ENCODE measurements around the gene HOXC5. TPM values are rescaled to one million over a fixed set of nuclear protein-coding genes. Genes with fewer than 3 reads are reported as not detected.

The HOXC5 gene
- total and polyA plus RNA-seq, 3 donors from 2014 or later, result 1.3 to 5.5 (median 1.9) TPM

DNA sequence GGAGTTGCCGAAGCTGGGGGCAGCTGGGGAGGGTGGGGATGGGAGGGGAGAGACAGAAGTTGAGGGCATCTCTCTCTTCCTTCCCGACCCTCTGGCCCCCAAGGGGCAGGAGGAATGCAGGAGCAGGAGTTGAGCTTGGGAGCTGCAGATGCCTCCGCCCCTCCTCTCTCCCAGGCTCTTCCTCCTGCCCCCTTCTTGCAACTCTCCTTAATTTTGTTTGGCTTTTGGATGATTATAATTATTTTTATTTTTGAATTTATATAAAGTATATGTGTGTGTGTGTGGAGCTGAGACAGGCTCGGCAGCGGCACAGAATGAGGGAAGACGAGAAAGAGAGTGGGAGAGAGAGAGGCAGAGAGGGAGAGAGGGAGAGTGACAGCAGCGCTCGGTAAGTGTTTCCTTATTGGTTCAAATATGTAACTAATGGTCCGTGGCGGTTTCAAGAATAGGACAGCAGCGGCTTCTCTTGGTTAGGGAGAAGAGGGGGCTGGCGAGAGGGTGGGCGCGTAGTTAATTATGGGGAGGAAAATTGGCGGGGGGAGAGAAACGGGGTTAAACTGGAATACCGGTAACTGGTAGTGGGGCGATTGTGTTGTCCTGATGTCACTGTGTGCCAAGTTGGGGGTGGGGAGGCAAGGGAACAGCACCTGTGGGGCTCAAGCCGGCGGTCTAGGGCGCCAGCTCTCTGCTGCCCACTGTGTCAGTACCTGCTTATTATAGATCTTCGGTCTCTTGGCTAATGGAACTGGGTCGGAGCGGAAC lies 15.6 kb upstream of the HOXC5 start:
- no peak for TF ChIP-seq POLR2A (IDR thresholded peaks at IDR 0.05)
- TF ChIP-seq, protein P1, sequence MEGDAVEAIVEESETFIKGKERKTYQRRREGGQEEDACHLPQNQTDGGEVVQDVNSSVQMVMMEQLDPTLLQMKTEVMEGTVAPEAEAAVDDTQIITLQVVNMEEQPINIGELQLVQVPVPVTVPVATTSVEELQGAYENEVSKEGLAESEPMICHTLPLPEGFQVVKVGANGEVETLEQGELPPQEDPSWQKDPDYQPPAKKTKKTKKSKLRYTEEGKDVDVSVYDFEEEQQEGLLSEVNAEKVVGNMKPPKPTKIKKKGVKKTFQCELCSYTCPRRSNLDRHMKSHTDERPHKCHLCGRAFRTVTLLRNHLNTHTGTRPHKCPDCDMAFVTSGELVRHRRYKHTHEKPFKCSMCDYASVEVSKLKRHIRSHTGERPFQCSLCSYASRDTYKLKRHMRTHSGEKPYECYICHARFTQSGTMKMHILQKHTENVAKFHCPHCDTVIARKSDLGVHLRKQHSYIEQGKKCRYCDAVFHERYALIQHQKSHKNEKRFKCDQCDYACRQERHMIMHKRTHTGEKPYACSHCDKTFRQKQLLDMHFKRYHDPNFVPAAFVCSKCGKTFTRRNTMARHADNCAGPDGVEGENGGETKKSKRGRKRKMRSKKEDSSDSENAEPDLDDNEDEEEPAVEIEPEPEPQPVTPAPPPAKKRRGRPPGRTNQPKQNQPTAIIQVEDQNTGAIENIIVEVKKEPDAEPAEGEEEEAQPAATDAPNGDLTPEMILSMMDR (IDR thresholded peaks at IDR 0.05), result no peak
- Histone ChIP-seq H3K9me3 (no peaks in the 10 kb centered on the region), H3K4me1 (peaks cover 20% of the 10 kb centered on the region), H3K27me3 (no peaks in the 10 kb centered on the region), H3K27ac (peak overlapping the region; percentile 89 to 95), H3K4me3 (peak overlapping the region; percentile 51 to 72), H3K36me3 (ENCODE audit: low read depth, missing control alignments) (no peaks in the 10 kb centered on the region)
- no peak for DNase-seq
- intact Hi-C loops (cut with DNase I; ENCODE audit: low total_unique reads), result no loop called here
- WGBS, 2 donors, result 0 to 1% methylated on average over 22 to 24 of the region's 24 CpGs

DNA sequence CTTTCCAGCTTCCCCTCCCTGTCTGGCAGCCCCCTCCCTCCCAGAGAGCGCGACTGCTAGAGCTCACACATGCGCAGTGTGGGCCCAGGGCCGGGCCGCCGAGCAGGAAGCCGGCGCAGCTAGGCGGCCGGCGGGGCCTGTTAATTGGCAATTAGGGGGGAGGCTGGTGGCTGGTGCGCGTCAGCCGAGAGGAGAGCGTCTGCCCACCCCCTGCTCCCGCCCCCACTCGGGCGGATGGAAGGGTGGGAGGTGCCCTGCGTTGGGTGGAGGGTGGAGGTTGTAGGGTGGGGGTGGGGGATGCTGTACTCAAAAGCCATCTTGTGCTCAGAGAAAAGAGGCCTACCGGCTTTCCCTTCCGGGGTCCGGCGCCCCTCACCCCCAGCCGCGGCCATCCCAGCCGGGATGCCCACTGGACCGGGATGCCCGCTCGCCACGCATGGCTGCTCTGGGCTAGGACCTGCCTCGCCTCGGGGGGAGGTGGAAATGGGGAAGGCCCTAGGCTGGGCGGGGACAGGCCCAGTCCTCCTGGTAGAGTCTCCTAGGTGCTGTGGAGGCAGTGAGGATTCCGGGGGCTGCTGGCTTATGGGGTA lies 14.9 kb upstream of the HOXC5 start:
- Histone ChIP-seq H3K9me3 (no peaks in the 10 kb centered on the region), H3K4me3 (peak overlapping the region; percentile 51 to 72), H3K27ac (peak overlapping the region; percentile 89 to 95), H3K36me3 (ENCODE audit: low read depth, missing control alignments) (no peaks in the 10 kb centered on the region), H3K4me1 (peaks cover 20% of the 10 kb centered on the region), H3K27me3 (no peaks in the 10 kb centered on the region)
- DNase-seq, result peak; percentile 93
- 0 to 1% methylated on average over 11 to 33 of the region's 34 CpGs for WGBS, 2 donors
- intact Hi-C loops (cut with DNase I; ENCODE audit: low total_unique reads), result no loop called here
- TF ChIP-seq, protein P1 (IDR thresholded peaks at IDR 0.05), result no peak
- peak; percentile 39 for TF ChIP-seq POLR2A (IDR thresholded peaks at IDR 0.05)

DNA sequence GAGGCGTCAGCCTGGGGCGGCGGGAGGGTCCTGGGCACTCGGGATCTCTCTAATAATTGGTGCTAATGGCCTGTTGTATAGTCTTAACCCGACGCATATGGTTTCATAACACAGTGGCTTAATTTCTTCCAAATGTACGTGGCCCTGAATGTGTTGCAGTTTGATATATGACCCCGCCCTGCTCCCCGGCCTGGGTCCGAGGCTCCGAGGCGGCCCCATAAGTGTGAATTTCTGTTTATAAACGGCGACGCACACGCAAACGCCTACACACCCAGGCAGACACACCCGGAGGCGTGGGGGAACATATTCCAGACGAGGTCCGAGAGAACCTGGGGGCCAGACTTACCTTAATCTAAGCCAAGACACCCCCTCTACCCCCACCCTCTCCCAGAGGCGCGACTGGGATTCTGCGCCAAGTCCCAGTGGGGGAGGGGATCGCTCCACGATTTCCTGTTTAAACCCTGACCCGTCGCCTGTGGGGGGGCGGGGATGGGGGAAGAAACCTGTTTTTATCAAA lies 14.3 kb upstream of the HOXC5 start:
- peak overlapping the region; percentile 89 to 95 for H3K27ac ChIP-seq
- intact Hi-C loops (cut with DNase I; ENCODE audit: low total_unique reads), result no loop called here
- H3K36me3 ChIP-seq (ENCODE audit: low read depth, missing control alignments), result no peaks in the 10 kb centered on the region
- DNase-seq, result peak; percentile 79
- no peaks in the 10 kb centered on the region for H3K9me3 ChIP-seq
- no peaks in the 10 kb centered on the region for H3K27me3 ChIP-seq
- peaks cover 20% of the 10 kb centered on the region for H3K4me1 ChIP-seq
- H3K4me3 ChIP-seq, result peak overlapping the region; percentile 51 to 72
- TF ChIP-seq, protein P1 (IDR thresholded peaks at IDR 0.05), result no peak
- WGBS, 2 donors, result 5 to 6% methylated on average over 20 to 28 of the region's 29 CpGs

DNA sequence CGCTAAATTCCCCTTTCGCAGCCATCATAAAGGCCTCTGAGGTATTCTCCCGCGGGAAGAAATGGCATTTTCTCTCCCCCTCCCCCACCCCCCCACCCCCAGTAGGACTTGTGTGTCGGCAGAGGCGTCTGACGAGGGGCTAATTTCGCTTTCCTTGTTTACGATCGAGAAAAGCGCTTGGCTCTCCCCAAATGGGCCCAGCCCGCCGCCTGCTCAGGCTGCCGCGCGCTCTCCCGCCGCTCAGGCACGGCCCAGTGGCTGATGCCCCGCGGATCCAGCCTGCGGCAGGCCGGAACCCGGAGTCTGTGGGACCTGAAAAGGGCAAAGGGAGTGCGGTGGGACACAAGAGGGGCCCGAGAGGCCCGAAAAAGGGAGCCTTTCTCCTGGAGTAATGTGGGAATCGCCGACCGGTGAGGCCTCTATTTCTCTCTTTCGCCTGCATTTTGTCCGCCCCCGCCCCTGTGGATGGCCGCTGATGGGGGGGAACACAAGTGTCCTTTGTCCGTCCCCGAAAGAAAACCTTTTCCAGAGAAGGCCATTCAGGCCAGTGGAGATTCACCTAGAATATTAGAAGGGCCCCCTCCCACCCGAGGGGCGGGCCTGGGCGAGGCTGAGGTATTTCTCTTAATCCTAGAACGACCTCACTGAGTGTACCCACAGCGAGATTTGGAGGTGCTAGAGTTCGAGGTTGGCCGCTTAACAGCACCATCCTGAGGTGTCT lies 13.6 kb upstream of the HOXC5 start:
- H3K4me1 ChIP-seq, result peaks cover 26% of the 10 kb centered on the region
- intact Hi-C loops (cut with DNase I; ENCODE audit: low total_unique reads), result no loop called here
- peak overlapping the region; percentile 51 to 72 for H3K4me3 ChIP-seq
- H3K36me3 ChIP-seq (ENCODE audit: low read depth, missing control alignments), result no peaks in the 10 kb centered on the region
- TF ChIP-seq POLR2A (IDR thresholded peaks at IDR 0.05), result no peak
- TF ChIP-seq, protein P1 (IDR thresholded peaks at IDR 0.05), result no peak
- WGBS, 2 donors, result 7 to 16% methylated on average over 25 to 43 of the region's 43 CpGs
- no peaks in the 10 kb centered on the region for H3K9me3 ChIP-seq
- DNase-seq, result no peak
- peak overlapping the region; percentile 89 to 95 for H3K27ac ChIP-seq
- no peaks in the 10 kb centered on the region for H3K27me3 ChIP-seq

Data from testis (tissue), 3 donors.